Hippocampal formation (tissue), 2 donors: ENCODE results near the gene ZNF160.
"Not testable (repeated sequence)": the region's sequence is repeated elsewhere in the genome, so short reads cannot be mapped to it uniquely, and the experiment has no call there.

Source experiments
- DNase-seq, 2 donors: peaks; one replicate each; lab custom pipeline; 2025; lab: John Stamatoyannopoulos, UW

ZNF160 gene

DNA sequence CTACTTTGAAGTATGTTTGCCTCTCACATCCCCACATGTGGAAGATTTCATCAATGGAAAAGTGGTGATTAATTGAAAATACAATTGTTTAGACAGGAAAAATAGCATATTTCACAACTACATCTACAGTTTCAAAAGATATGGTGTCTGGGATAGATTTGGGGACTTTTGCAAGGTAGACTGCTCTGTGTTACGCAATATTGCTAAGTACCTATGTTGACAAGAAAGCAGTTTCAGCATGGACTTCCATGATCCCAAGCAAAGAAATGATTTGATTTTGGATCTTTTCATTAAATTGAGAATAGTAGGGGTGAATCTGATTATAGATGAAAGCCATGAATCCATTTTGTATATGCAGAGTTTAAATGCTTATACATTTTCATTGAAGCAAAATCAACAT is 10.5 kb downstream of the ZNF160 start:
- no peak for DNase-seq

GRCh38 chr19:53091413-53092254 is 11.6 kb downstream of the ZNF160 start:
- DNase-seq, result no peak

GRCh38 chr19:53088091-53088490 is 15.1 kb downstream of the ZNF160 start:
- DNase-seq, result no peak

DNA sequence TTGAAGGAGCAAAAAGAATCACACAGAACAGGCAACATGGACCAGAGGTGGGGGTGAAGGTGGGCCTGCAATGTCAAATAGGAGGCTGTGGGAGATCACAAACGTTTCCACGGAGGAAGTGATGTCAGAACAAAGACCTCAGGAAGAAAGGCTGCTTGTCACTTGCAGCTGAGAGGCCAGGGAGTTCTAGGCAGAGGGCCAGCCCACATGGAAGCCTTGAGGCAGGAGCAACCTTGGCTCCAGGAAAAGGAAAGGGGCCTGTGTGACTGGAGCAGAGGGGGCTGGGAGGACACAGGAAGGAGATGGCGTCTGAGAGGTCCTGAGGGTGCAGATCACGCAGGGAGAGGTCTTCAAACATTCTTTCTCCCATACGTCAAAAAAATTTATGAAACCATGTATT is 16.3 kb downstream of the ZNF160 start:
- DNase-seq, result peak in 1 of 2 donors; percentile 10

- no peak for DNase-seq
Measured at GRCh38 chr19:53085496-53085895, 17.7 kb downstream of the ZNF160 start.

- DNase-seq, result no peak
Measured at GRCh38 chr19:53082929-53083328, 20.3 kb downstream of the ZNF160 start.

DNA sequence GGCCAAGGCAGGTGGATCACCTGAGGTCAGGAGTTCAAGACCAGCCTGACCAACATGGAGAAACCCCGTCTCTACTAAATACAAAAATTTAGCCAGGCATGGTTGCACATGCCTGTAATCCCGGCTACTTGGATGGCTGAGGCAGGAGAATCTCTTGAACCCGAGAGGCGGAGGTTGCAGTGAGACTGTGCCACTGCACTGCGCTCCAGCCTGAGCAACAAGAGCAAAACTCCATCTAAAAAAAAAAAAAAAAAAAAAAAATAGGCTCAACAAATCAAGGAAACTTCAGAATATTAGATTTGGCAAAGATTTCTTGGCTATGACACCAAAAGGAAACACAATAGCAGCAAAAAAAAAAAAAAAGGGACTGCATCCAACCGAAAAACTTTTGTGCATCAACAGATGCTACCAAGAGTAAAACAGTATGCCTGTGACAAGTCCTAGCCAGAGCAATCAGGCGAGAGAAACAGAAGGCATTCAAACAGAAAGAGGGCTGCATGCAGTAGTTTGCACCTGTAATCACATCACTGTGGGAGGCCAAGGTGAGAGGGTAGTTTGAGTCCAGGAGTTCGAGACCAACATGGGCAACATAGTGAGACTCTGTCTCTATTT is 23.8 kb downstream of the ZNF160 start:
- no peak for DNase-seq

- no peak for DNase-seq
Measured at GRCh38 chr19:53078668-53079067, 24.6 kb downstream of the ZNF160 start.

DNA sequence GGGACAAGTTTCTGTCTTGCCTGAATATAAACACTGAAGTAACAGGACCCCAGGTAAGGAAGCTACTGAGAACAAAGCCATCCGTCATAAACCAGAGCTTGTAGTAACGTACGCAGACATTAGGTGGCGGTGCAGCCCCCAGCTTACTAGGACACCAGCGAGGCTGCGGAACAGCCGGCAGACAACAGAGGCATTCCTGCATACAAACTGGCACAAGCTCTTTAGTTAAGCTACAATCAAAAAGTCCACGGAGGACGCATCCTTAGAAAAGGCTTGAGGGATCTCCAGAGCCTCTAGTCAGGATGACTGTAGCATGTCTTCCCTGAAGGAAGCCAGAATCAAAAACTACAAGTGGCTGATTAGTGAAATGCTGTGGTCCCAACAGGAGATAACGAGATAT is 26.2 kb downstream of the ZNF160 start:
- DNase-seq, result peak; percentile 43 to 58

- DNase-seq, result no peak
Measured at GRCh38 chr19:53068834-53069233, 34.4 kb downstream of the ZNF160 start.

DNA sequence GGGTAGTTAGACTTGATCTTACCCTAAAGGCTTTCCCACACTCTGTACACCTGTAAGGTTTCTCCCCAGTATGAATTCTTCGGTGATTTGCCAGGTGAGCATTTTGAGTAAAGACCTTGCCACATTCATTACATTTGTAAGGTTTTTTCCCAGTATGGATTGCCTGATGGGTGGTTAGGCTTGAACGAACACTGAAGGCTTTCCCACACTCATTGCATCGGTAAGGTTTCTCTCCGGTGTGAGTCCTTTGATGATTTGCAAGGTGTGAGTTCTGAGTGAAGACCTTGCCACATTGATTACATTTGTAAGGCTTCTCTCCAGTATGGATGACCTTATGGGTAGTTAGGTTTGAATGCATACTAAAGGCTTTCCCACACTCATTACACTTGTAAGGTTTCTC is 35.0 kb downstream of the ZNF160 start:
- no peak for DNase-seq

DNA sequence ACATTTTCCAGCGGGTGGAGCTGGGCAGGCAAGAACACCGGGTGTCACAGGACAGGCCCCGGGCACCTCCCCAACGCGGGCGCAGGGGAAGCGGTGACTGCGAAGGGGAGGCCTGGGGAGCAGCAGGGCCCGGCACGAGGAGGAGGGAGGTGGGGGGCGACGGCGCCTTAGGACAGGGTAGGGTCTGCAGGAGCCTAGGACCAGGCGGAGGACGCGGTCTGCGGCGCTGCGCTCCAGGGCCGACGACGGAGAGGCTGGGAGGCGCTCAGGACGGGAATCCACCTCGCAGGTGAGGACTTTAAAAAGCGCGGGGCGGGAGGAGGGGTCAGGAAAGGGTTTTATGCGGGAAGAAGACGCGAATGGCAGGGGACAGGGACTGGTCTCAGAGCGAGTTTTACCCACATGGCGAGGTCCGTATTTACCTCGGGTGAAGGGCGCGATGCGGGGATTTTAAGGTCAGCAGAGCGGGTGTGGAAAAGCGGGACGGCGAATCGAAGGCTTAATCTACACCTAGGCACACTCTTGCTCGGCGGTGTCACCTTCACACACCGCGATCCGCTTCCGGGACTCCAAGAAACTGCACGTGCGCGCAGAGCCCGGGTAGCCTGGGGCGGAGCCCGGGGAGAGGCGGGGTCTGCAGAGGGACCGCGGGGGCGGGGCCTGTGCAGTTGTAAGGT is 45.2 kb downstream of the ZNF160 start:
- DNase-seq, result no peak

GRCh38 chr19:53055117-53055516 is 48.1 kb downstream of the ZNF160 start:
- no peak for DNase-seq

DNA sequence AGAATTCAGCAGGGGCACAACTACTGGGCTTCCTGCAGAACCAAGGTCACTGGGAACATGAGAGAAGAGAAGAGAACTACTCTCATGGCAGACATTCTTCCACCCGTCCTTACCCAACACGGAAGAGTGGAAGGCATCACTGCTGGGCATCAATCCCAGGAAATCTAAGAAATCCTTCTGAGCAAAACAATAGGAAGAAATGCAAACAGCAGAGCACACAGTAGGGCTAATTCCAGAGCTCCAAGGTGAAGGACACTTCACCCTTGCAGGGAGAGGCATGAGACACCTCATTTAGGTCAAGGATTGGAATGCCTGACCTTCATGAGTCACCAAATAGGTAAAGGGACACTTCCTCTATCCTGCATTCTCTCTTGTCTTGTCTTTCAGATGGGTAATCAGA is 55.8 kb downstream of the ZNF160 start:
- DNase-seq, result no peak

DNA sequence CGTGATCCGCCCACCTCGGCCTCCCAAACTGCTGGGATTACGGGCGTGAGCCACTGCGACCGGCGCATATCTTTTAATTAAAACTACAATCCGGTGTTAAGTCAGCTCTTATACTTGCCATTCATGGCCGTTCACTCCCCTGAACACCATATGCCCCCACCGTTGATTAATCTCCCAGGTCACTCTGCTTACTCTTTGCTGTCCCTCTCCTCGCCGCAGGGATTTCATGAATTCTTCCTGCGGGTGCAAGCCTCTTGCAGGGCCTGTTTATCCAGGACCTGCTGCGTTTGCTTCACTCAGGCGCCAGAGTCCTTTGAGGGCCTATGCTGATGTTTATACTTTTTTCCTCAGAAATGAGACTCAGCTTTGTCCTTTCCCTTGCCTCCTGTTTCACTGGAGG is 57.7 kb downstream of the ZNF160 start:
- no peak for DNase-seq

GRCh38 chr19:53041366-53041765 is 61.9 kb downstream of the ZNF160 start:
- no peak for DNase-seq

DNA sequence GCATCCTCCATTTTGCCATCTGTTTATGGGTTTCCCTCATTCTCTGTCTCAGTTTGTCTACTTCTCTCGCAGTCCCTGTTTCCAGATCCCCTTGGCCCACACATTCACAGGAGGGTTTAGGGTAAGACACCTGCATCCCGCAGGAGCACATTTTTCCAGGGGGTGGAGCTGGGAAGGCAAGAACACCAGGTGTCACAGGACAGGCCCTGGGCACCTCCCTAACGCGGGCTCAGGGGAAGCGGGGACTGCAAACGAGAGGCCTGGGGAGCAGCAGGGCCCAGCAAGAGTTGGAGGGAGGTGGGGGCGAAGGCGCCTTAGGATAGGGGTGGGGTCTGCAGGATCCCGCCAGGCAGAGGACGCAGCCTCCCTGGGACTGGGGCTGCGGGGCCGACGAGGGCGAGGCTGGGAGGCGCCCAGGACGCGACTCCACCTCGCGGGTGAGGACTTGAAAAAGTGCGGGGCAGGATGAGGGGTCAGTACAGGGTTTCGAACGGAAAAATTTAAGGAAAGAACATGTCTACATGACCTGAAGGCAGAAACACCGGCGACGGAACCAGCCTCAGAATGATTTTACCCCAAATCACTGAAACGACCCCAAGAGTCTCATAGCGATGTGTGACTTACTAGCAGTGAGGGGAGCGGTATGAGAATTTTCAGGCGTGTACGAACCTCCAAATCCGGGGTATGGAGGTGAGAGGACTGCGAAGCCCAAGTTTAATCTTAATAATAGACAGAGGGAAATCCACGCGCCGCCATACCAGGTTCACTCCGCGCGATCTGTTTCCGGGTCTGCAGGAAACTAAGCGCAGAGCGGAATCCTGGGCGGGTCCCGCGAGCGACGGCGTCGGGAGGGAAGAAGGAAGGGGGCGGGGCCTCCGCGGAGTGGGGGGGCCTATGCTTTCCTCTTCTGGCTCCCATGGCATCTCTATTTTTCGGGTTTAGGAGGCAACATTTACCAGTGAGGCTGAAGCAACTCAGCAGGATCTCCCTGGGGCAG is 65.8 kb downstream of the ZNF160 start:
- no peak for DNase-seq

DNA sequence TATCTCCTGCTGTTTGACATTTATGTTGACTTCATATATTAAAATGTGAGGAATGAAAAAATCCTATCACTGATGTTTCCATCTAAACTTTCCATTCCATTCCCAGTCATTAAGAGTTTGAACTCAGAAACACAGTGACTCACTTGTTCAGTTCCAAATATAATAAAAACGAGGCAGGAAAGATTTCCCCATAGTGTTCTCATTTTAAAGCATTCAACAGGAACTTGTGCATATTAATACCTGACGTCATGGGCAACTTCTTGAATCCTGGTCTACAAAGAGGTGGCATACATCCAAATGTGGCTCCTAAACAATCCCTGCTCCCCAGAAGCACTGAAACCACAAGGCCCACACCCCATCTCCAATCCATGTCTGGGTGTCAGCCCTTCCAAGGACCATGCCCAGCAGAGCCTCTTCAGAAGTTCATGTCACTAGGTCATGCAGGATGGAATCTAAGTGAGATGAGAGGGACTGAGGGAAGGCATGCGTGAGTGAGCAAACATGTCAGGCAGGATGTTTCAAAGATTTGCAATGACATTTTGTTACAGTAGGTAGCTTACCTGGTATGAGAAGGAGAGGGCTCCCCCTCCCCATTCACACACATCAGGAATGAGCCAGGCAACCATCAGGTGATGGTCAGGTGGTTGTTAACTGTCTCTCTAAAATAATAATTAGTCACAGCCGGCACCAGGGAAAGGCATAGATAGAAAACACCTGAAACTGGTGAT is 68.1 kb downstream of the ZNF160 start:
- DNase-seq, result no peak

GRCh38 chr19:53034054-53034453 is 69.2 kb downstream of the ZNF160 start:
- no peak for DNase-seq

DNA sequence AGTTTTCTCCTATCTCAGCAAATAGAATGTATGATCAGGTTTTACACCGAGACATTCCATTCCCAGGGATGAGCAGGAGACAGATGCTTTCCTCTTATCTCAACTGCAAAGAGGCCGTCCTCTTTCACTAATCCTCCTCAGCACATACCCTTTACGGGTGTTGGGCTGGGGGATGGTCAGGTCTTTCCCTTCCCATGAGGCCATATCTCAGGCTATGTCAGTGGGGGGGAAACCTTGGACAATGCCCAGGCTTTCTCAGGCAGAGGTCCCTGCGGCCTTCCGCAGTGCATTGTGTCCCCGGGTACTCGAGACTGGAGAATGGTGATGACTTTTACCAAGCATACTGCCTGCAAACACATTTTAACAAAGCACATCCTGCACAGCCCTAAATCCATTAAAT is 74.9 kb downstream of the ZNF160 start:
- DNase-seq, result not testable (repeated sequence)

- DNase-seq, result no peak
Measured at GRCh38 chr19:53019684-53020083, 83.5 kb downstream of the ZNF160 start.
